ENCODE data around the gene WRAP73. TPM values are rescaled to one million over a fixed set of nuclear protein-coding genes. Genes with fewer than 3 reads are reported as not detected.

The WRAP73 gene
- polyA plus RNA-seq, 1 donor from 2014 or later: 29.7 TPM

- H3K27ac Mint-ChIP-seq: peak within 1 kb of the TSS in 1 of 3 donors; percentile 51
- no peaks in the 10 kb centered on the region for H3K36me3 Mint-ChIP-seq
- H3K4me1 Mint-ChIP-seq: peaks cover 24 to 57% (median 41%) of the 10 kb centered on the region in 3 donors
- peak within 1 kb of the TSS; percentile 64 to 98 (median 86) for H3K4me3 Mint-ChIP-seq
- H3K27me3 Mint-ChIP-seq: peaks cover 46% of the 10 kb centered on the region
- H3K9me3 Mint-ChIP-seq: no peaks in the 10 kb centered on the region
Observed at GRCh38 chr1:3651930-3652547, 2.1 kb upstream of the WRAP73 start, which contains the start of gene TP73. TSS of gene TP73 (plus strand) at chr1:3652516. CDS start at chr1:3682366, 29,850 bp downstream.

- Mint-ChIP-seq H3K36me3 (no peaks in the 10 kb centered on the region), H3K27me3 (peaks cover 38% of the 10 kb centered on the region), H3K9me3 (no peaks in the 10 kb centered on the region), H3K27ac (peak overlapping the region in 1 of 3 donors; percentile 51), H3K4me1 (peaks cover 19 to 52% (median 34%) of the 10 kb centered on the region in 3 donors), H3K4me3 (peak overlapping the region; percentile 64 to 98 (median 86))
Observed at GRCh38 chr1:3651026-3651929, 1.4 kb upstream of the WRAP73 start.

DNA sequence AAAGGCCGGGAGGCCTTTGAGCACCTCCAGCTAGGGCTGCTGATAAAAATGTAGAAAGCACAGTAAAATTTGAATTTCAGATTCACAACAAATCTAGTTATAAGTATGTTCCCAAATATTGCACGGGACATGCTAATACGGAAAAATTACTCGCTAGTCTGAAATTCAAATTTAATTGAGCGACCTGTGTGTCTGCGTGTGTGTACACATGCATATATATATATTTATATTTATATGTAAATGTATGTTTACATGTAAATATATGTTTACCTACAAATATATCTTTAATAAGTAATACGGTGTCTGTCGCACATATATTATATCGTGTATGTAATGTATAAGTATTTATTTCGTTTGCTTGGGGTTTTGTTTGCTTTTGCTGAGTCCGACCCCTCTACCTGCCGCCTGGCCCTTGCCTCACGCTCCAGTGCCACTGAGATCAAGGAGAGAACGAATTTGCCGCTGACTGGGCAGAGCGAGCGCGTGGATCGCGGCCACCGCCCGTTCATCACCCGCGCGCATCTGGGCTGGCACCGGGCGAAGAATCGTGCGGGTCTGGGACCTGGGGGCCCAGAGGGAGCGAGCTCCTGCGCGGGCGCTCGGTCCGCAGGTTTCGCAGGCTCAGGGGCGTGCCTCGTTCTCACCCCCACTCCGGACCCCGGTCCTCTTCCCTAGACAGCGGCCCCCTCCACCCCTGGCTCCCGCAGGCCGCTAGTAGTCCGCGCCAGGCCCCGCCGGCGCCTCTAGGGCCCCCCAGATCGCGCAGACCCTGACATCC is 534 bp upstream of the WRAP73 start:
- Mint-ChIP-seq H3K27ac (peak overlapping the region; percentile 63 to 90 (median 89)), H3K4me1 (peaks cover 17 to 43% (median 28%) of the 10 kb centered on the region in 3 donors)

GRCh38 chr1:3646596-3646995 is 3.3 kb downstream of the WRAP73 start:
- Mint-ChIP-seq H3K4me1 (peaks cover 15 to 29% (median 23%) of the 10 kb centered on the region in 3 donors), H3K27ac (no peak overlapping the region), H3K27me3 (peaks cover 11% of the 10 kb centered on the region), H3K36me3 (peaks cover 6% of the 10 kb centered on the region), H3K4me3 (no peak overlapping the region), H3K9me3 (no peaks in the 10 kb centered on the region)

More for the DNA sequence above, 534 bp upstream of the WRAP73 start:
- Mint-ChIP-seq H3K9me3 (no peaks in the 10 kb centered on the region), H3K27me3 (peaks cover 31% of the 10 kb centered on the region), H3K4me3 (peak overlapping the region; percentile 84 to 98 (median 90)), H3K36me3 (peaks cover 3% of the 10 kb centered on the region)

- Mint-ChIP-seq H3K4me3 (no peak overlapping the region), H3K4me1 (peaks cover 15 to 26% (median 18%) of the 10 kb centered on the region in 3 donors), H3K36me3 (peaks cover 6% of the 10 kb centered on the region), H3K27ac (no peak overlapping the region), H3K9me3 (no peaks in the 10 kb centered on the region), H3K27me3 (peaks cover 4% of the 10 kb centered on the region)
Observed at GRCh38 chr1:3645666-3646355, 4.1 kb downstream of the WRAP73 start.

- no peak overlapping the region for H3K27ac Mint-ChIP-seq
- H3K27me3 Mint-ChIP-seq: peaks cover 2% of the 10 kb centered on the region
- no peak overlapping the region for H3K4me3 Mint-ChIP-seq
- H3K9me3 Mint-ChIP-seq: no peaks in the 10 kb centered on the region
- H3K4me1 Mint-ChIP-seq: peaks cover 13 to 22% (median 17%) of the 10 kb centered on the region in 3 donors
- H3K36me3 Mint-ChIP-seq: peaks cover 6% of the 10 kb centered on the region
Observed at GRCh38 chr1:3645247-3645646, 4.7 kb downstream of the WRAP73 start.

GRCh38 chr1:3644273-3644672 is 5.6 kb downstream of the WRAP73 start:
- no peaks in the 10 kb centered on the region for H3K9me3 Mint-ChIP-seq
- peaks cover 12 to 17% (median 15%) of the 10 kb centered on the region in 3 donors for H3K4me1 Mint-ChIP-seq
- H3K36me3 Mint-ChIP-seq: peaks cover 6% of the 10 kb centered on the region
- H3K27ac Mint-ChIP-seq: no peak overlapping the region
- no peaks in the 10 kb centered on the region for H3K27me3 Mint-ChIP-seq
- H3K4me3 Mint-ChIP-seq: no peak overlapping the region

DNA sequence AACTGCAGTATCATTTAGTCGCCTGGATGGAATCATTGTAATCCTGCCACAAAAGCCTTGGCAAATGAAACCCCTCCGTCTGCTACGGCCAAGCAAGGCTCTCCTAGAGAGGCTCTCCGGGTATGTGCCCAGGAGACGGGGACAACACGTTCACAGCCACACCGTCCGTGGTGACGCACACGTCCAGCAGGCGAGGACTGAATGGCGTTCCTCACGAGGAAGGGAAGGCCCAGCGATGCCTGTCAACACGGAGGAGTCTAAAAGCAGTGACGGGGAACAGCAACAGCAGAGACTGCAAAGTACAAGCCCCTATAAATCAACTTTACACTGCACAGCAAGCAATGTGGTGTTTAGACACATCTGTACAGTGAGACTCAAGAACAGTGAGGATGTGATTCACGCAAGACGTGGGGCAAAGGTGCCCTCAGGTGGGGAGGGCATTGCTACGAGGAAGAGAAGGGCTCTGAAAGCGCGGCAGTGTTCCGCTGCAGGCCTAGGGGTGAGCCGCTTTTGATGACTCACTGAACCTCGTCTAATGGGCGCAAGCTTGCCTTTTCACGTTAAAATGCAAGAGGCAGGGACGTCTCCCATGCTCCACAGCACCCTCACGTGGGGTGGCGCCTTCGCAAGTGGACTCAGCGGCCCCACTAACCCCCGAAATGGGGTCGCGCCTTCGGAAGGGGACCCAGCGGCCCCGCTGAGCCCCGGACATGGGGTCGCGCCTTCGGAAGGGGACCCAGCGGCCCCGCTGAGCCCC is 6.8 kb downstream of the WRAP73 start:
- peaks cover 3 to 5% (median 5%) of the 10 kb centered on the region in 3 donors for H3K4me1 Mint-ChIP-seq
- H3K27ac Mint-ChIP-seq: no peak overlapping the region
- H3K27me3 Mint-ChIP-seq: no peaks in the 10 kb centered on the region
- H3K36me3 Mint-ChIP-seq: peaks cover 7% of the 10 kb centered on the region
- no peaks in the 10 kb centered on the region for H3K9me3 Mint-ChIP-seq
- H3K4me3 Mint-ChIP-seq: no peak overlapping the region

GRCh38 chr1:3641816-3642215 is 8.1 kb downstream of the WRAP73 start:
- Mint-ChIP-seq H3K27ac (no peak overlapping the region), H3K36me3 (peaks cover 8% of the 10 kb centered on the region), H3K27me3 (no peaks in the 10 kb centered on the region), H3K4me1 (peaks cover 0 to 5% (median 0%) of the 10 kb centered on the region in 3 donors), H3K9me3 (no peaks in the 10 kb centered on the region), H3K4me3 (peak overlapping the region in 1 of 4 donors; percentile 13)

DNA sequence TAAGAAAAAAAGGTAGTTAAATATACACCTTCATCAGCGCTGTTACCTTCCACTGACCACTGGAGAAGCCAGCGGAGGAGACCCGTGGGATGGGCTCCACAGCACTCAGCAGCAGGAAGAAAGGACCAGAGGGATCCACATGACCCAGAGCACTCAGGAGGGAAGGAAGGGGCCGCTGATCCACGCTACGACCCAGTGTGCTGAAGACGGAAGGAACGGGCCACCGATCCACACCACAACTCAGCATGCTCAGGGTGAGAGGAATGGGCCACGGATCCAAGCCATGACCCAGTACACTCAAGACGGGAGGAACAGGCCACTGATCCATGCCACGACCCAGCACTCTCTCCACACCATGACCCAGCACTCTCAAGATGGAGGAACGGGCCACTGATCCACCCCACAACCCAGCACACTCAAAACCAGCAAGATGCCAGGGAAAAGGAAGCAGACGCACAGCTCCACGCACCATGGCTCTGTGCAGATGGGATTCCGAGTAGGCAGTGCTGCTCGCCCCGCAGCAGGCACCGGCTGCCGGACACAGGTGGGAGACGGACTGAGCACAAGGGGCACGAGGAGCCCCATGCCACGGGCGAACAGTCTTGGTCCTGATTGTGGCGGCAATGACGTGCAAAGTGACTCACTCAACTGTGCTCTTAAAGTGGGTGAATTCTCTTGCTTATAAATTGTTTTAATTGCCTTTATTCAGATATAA is 8.7 kb downstream of the WRAP73 start:
- no peak overlapping the region for H3K27ac Mint-ChIP-seq
- no peaks in the 10 kb centered on the region for H3K9me3 Mint-ChIP-seq
- peaks cover 0 to 5% (median 0%) of the 10 kb centered on the region in 3 donors for H3K4me1 Mint-ChIP-seq
- H3K4me3 Mint-ChIP-seq: no peak overlapping the region
- no peaks in the 10 kb centered on the region for H3K27me3 Mint-ChIP-seq
- H3K36me3 Mint-ChIP-seq: peaks cover 11% of the 10 kb centered on the region

DNA sequence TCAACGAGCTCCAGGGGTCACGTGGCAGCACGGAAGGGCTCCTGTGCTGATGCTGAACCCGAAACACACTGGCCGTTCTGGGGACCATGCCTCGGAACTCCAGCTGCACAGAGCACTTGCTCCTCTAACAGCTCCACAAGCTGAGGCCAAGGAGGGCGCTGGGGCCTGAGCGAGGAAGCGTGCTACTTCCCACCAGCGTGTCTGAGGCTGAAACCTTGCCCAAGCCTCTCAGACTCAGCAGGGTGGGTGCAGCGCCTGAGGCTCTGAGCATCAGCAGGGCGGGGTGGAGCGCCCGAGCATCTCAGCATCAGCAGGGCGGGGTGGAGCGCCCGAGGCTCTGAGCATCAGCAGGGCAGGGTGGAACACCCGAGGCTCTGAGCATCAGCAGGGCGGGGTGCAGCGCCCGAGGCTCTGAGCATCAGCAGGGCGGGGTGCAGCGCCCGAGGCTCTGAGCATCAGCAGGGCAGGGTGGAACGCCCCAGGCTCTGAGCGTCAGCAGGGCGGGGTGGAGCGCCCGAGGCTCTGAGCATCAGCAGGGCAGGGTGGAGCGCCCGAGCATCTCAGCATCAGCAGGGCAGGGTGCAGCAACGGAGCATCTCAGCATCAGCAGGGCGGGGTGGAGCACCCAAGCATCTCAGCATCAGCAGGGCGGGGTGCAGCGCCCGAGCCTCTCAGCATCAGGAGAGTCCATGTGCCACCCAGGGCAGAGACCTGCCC is 9.6 kb downstream of the WRAP73 start:
- Mint-ChIP-seq H3K4me1 (peaks cover 0 to 4% (median 0%) of the 10 kb centered on the region in 3 donors), H3K36me3 (peaks cover 9% of the 10 kb centered on the region), H3K4me3 (no peak overlapping the region), H3K27me3 (no peaks in the 10 kb centered on the region), H3K27ac (no peak overlapping the region), H3K9me3 (no peaks in the 10 kb centered on the region)

DNA sequence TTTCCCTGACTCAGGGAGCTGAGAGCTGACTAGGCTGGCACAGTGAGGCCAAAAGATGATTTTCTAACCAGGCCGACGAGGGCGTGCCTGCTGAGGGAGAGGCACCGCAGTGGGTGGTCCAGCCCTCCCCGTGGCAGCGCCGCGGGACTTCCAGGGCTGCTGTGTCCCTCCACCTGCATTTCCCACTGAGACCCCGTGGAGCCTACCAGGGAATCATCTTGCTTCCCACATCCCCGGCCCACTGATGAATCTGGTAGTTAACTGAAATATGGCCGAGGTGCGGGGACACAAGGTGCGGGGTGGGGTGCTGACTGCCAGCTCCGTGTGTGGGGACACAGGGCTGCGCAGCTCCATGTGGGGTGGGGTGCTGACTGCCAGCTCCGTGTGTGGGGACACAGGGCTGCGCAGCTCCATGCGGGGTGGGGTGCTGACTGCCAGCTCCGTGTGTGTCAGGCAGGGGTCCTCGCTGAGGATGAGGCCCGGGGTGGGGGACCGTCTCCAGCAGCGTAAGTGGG is 10.4 kb downstream of the WRAP73 start:
- Mint-ChIP-seq H3K4me3 (no peak overlapping the region), H3K27me3 (no peaks in the 10 kb centered on the region), H3K4me1 (peaks cover 0 to 3% (median 0%) of the 10 kb centered on the region in 3 donors), H3K36me3 (peaks cover 11% of the 10 kb centered on the region), H3K27ac (no peak overlapping the region), H3K9me3 (no peaks in the 10 kb centered on the region)
